Stimulated activated CD8-positive, alpha-beta memory T cell treated with anti-CD3 and anti-CD28 coated beads, Interleukin-2, amount 100 ng/mL, for 48 hours (primary cell): ENCODE results near the gene ARL16.

Source experiments
- DNase-seq, 2 donors: peaks; one replicate each; pipeline ENCODE4 v3.0.0-alpha.2; 2020; ENCODE audit warnings: low read depth in 2 of 2

Gene ARL16

GRCh38 chr17:81712468-81713003 is 28.9 kb upstream of the ARL16 start:
- DNase-seq: no peak

GRCh38 chr17:81711814-81712467 is 28.3 kb upstream of the ARL16 start, which contains the start of gene SLC25A10:
Gene SLC25A10, plus strand, starts transcription at chr17:81712284. Its CDS starts 143 bp downstream, at chr17:81712427.
- DNase-seq: peak; percentile 76 to 77

GRCh38 chr17:81710514-81711308 is 27.1 kb upstream of the ARL16 start:
- DNase-seq: no peak

- no peak for DNase-seq
Measured at GRCh38 chr17:81708739-81709185, 25.2 kb upstream of the ARL16 start.

- DNase-seq: no peak
Measured at GRCh38 chr17:81707725-81708646, 24.4 kb upstream of the ARL16 start.

- DNase-seq: no peak
Measured at GRCh38 chr17:81706757-81707624, 23.4 kb upstream of the ARL16 start.

GRCh38 chr17:81706232-81706611 is 22.6 kb upstream of the ARL16 start:
- DNase-seq: no peak

- DNase-seq: no peak
Measured at GRCh38 chr17:81705518-81706231, 22.1 kb upstream of the ARL16 start.

- no peak for DNase-seq
Measured at GRCh38 chr17:81703747-81704654, 20.4 kb upstream of the ARL16 start.

- DNase-seq: peak; percentile 82 to 89
Measured at GRCh38 chr17:81702934-81703746, 19.5 kb upstream of the ARL16 start, which contains the start of gene MRPL12. Gene MRPL12, plus strand, starts transcription at chr17:81703367. Its CDS starts 135 bp downstream, at chr17:81703502.

GRCh38 chr17:81701288-81702071 is 17.9 kb upstream of the ARL16 start:
- DNase-seq: no peak

- no peak for DNase-seq
Measured at GRCh38 chr17:81700353-81701287, 17.0 kb upstream of the ARL16 start.

GRCh38 chr17:81697261-81698044 is 13.9 kb upstream of the ARL16 start:
- no peak for DNase-seq

GRCh38 chr17:81696218-81696941 is 12.8 kb upstream of the ARL16 start:
- no peak for DNase-seq

- DNase-seq: no peak
Measured at GRCh38 chr17:81695801-81696200, 12.2 kb upstream of the ARL16 start.
